T-helper 22 cell (primary cell): ENCODE results near the gene PDPK1.
A peak's percentile ranks its signal among the peaks of the same experiment; 100 is the strongest.

Source experiments
- DNase-seq: peaks from one replicate; pipeline ENCODE4 v3.0.0-alpha.2; 2020; ENCODE audit warnings: low read depth

The PDPK1 gene

DNA sequence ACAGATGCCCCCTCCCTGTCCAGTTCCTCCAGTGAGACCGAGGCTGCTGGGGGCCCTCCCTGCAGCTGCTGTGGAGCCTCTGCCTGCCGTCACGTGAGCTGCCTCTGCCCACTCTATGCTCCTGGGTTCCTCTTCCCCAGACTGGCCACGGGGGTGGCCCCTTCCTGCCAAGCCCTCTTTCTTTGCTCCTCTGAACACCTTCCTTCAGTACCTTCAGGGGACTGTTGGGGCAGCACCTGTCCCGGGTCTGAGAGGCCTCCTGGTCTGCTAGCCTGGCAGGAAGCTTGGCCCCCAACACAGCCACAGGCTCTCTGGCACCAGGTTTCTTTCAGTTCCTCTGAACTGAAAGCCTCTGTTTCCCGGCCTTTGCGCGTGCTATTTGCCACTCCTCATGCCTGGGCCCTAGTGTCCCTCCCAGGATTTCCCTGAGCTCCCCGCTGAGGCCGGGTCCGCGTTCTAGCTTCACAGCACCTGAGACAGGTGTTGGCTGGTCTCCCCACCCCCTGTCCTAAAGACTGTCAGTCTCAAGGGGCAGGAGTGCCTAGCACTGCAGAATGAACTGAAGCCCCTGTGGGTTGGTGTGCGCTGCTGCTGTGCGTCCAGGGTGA lies 30.7 kb upstream of the PDPK1 start:
- DNase-seq, result no peak

DNA sequence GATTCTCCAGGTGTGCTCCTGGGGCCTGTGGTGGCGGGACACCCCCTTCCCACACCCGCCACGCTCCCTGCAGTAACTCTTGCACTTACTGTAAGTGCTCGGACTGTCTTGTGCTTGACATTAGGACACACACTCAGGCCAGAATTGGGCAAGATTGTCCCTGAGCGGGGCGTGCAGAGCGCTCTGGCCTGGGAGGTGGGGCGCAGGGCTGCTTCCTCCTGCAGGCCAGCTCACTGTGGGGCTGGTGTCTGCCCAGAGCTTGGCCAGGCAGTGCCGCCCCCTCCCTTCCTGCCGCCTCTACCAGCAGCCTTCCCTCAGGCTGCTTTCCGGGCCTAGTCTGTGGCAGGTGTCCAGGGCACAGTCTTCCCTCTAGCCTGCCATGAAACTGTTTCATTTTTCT lies 30.2 kb upstream of the PDPK1 start:
- DNase-seq, result no peak

DNA sequence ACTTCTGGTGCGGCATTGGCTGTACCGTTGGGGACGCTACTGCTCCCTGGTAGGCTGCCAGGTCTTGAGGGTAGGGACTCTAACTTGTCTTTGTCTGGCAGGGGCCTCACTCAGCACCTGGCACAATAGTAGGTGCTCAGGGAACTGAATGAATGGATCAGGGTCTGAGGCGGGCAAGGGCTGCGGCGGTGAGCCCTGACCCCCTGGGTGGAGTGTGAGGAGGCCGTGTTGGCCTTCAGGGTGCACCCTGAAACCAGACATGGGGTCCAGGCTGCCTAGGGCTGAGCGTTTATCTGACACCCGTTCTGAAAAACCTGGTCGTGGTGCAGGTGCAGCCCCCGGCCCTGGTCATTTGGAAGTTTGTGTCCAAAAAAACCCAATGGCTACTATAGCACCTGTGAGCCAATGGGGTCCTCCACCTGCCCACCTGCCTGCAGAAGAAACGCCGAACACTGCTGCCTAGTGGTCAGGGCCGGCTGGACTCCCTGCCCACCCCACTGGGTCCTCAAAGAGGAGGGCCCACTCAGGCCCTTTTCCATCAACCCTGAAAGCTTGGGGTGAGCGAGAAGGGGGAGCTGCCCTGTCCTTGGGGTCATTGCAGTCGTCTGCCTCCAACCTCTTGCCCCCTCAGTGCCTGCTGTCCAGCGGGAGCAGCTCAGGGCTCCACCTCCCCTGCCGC lies 29.0 kb upstream of the PDPK1 start:
- no peak for DNase-seq

GRCh38 chr16:2511128-2511800 lies 26.6 kb upstream of the PDPK1 start:
- DNase-seq, result no peak

GRCh38 chr16:2511996-2512734 lies 25.7 kb upstream of the PDPK1 start:
- no peak for DNase-seq

- DNase-seq, result no peak
These were observed 25.0 kb upstream of the PDPK1 start for GRCh38 chr16:2512735-2513404.

DNA sequence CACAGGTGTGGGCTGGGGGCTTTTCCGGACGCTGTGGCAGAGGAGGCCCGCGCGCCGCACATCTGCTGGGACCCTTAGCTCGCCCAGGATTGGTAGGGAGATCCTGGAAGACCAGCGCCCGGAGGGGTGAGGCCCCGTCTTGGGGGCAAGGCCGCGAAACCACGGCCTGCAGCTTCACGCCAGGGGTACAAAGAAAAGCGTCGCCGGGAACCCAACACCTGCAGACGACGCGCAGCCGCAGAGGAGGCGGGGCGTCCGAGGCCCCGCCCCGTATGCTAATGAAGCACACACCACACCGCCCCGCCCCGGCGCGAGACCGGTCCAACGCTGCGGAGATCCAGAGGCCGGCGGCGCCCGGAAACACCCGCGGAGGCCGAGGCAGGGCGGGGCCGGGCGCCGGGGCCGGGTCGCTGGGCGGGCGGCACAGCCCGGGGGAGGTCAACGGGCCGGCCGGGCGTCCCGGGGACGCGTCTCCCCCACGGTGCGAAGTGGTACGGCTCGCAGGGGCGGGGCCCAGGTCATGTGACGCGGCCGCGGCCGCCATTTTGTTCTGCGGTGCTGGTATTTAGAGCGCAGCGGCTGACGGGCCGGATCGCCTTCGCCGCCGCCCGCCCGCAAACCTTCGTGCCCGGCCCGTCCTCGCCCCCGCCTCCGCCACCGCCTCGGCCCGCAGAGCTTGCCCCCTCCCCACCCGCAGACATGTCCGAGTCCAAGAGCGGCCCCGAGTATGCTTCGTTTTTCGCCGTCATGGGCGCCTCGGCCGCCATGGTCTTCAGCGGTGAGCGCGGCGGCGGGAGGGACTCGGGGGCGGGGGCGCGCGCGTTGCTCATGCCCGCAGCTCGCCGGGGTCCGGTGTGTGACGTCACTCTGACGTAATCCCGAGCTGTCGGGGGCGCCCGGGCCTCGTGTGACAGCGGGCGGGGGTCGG lies 24.2 kb upstream of the PDPK1 start, which contains the start of gene ATP6V0C:
Gene ATP6V0C, plus strand, starts transcription at position 548 of the 928 bp plus-strand sequence. Its CDS starts 152 bp downstream, at position 700.
- DNase-seq, result peak; percentile 83

GRCh38 chr16:2514333-2515179 lies 23.3 kb upstream of the PDPK1 start:
- DNase-seq, result peak; percentile 42

GRCh38 chr16:2515180-2515851 lies 22.5 kb upstream of the PDPK1 start:
- no peak for DNase-seq

- DNase-seq, result no peak
These were observed 21.2 kb upstream of the PDPK1 start for GRCh38 chr16:2516391-2517240.

DNA sequence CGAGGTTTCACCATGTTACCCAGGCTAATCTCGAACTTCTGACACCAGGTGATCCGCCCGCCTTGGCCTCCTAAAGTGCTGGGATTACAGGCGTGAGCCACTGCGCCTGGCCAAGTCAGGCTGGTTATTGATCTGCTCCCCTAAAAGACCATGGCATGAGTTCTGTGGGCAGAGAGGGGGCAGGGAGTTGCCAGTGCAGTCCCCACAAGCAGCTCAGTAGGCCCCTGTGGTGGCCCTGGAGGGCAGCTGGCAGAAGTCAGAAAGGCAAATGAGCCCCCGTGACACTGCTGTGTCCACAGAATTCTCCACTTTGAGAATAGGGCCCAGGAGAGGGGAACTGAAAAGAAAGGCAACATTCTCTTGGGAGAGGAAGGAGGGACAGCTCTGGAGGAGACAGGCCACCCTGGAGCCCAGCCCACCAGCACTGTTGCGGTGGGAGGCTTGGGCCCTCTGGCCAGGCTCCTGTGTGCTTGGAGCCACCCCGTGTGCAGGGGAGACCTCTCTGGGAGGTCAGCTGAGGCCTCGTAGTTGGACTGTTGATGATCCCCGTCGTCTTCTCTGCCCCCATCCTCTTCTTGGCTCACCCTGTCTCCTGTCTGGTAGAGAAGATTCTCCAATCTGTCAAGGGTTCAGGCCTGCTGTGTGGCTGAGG lies 19.7 kb upstream of the PDPK1 start:
- no peak for DNase-seq

DNA sequence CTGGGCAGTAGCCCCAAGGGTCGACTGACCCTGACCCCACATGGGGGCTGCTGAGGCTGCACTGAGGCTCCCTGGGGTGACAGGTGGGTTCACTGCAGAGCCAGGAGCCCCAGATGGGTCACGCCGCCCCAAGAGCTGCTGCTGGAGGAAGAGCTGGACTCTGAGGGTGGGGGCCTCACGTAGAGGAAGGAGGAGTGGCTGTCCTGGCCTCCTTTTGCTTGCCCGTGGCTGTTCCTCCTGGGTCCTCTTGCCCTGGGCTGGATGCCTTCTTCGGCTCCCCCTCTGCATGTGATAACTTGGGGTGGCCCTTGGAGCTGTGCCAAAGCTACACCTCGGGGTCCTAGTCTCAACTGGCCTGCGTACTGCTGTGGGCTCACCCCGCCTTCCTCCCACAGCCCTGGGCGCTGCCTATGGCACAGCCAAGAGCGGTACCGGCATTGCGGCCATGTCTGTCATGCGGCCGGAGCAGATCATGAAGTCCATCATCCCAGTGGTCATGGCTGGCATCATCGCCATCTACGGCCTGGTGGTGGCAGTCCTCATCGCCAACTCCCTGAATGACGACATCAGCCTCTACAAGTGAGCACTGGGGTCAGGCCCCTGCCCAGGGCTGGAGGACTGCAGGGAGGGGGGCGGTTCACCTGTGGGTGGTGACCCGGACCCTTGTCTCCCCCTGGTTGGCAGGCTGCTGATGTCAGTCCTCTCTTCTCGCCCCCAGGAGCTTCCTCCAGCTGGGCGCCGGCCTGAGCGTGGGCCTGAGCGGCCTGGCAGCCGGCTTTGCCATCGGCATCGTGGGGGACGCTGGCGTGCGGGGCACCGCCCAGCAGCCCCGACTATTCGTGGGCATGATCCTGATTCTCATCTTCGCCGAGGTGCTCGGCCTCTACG lies 18.8 kb upstream of the PDPK1 start:
- DNase-seq, result no peak

- DNase-seq, result no peak
These were observed 18.1 kb upstream of the PDPK1 start for GRCh38 chr16:2519711-2520080.

- peak; percentile 86 for DNase-seq
These were observed 17.6 kb upstream of the PDPK1 start, which contains the start of gene AMDHD2 for GRCh38 chr16:2520097-2520783. Gene AMDHD2 (plus strand): TSS chr16:2520371. CDS start chr16:2520459, 88 bp downstream.

- DNase-seq, result peak; percentile 70
These were observed 16.9 kb upstream of the PDPK1 start for GRCh38 chr16:2520784-2521531.
